Activated naive CD8-positive, alpha-beta T cell treated with anti-CD3 and anti-CD28 coated beads, Interleukin-2, amount 50 U/mL, for 24 hours (primary cell): Measurements from ENCODE around the gene SENP3.

ENCODE experiments used
- ATAC-seq: fragments of 150-1000 bp; cut with Tn5 transposase; one replicate; pipeline ENCODE4 v1.10.0; 2021
- DNase-seq: peaks from one replicate; pipeline ENCODE4 v3.0.0; 2021
- H3K27ac Mint-ChIP-seq: one replicate; pipeline ENCODE4 v1.8.0; 2021; ENCODE audit warnings: mild to moderate bottlenecking, mixed read lengths
- H3K27me3 Mint-ChIP-seq: one replicate; pipeline ENCODE4 v1.8.0; 2021; ENCODE audit warnings: mixed read lengths
- H3K36me3 Mint-ChIP-seq: one replicate; pipeline ENCODE4 v1.8.0; 2021; ENCODE audit warnings: low read depth, mixed read lengths
- H3K4me1 Mint-ChIP-seq: one replicate; pipeline ENCODE4 v1.8.0; 2021; ENCODE audit warnings: mixed read lengths
- H3K4me3 Mint-ChIP-seq: one replicate; pipeline ENCODE4 v1.8.0; 2021; ENCODE audit warnings: mild to moderate bottlenecking, moderate library complexity, mixed read lengths
- H3K9me3 Mint-ChIP-seq: one replicate; pipeline ENCODE4 v1.8.0; 2021; ENCODE audit warnings: mixed read lengths

SENP3 gene

DNA sequence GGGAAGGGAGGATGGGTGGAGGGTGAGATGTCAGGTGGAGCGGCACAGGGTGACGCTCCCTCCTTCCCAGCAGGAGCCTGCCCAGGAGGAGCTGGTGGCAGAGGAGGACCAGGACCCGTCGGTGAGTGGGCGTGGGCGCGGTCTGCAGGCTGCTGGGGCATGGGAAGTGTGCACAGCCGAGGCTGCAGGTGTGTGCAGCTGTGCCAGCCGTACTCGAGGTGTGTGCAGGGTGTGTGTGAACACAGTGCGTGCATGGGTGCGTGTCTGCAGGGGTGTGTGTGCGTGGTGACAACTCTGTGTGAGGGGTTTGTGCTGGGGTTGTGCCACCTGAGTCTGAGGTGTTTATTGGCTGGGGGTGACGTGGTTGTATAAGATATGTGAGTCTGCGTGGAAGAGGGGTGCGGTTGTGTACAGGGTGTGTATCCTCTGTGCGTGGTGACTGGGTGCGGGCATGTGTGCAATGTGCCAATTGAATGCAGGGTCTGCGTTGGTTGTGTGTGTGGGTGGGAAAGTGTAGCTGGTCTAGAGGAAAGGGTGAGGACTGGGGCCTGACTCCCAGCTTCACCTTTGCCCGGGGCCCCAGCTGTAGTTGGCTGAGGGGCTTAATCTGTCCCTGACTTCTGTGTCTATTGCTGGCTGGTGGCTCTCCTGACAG is 12.2 kb upstream of the SENP3 start:
- Mint-ChIP-seq H3K27ac (peak overlapping the region; percentile 25), H3K27me3 (peaks cover 4% of the 10 kb centered on the region), H3K36me3 (no peaks in the 10 kb centered on the region), H3K4me3 (peak overlapping the region; percentile 71), H3K9me3 (no peaks in the 10 kb centered on the region), H3K4me1 (peaks cover 59% of the 10 kb centered on the region)
- DNase-seq (peak; percentile 55), ATAC-seq (peak; percentile 44)

DNA sequence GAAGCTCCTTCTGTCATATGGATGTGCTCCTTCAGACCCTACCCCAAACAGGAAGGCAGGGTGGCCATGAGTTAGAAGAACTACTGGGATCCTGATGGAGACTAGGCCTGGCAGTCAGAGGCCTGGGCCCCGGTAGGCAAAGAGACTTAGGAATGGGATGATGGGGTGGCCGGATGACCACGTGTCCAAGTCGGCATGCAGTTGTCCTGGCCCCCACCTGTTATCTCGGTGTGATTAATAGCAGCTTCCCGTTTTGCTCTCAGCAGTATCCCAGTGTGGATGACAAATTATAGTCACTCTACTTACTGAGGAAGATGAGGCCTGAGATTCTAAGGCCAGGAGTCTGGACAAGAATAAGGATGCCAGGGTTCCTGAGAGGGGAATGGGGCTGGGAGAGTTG is 11.4 kb upstream of the SENP3 start:
- DNase-seq = no peak
- Mint-ChIP-seq H3K36me3 (no peaks in the 10 kb centered on the region), H3K27me3 (peaks cover 4% of the 10 kb centered on the region), H3K9me3 (no peaks in the 10 kb centered on the region), H3K27ac (no peak overlapping the region), H3K4me1 (peaks cover 67% of the 10 kb centered on the region), H3K4me3 (no peak overlapping the region)
- ATAC-seq = no peak

GRCh38 chr17:7551396-7551795 is 10.3 kb upstream of the SENP3 start:
- Mint-ChIP-seq H3K27me3 (peaks cover 4% of the 10 kb centered on the region), H3K4me3 (peak overlapping the region; percentile 51), H3K36me3 (no peaks in the 10 kb centered on the region), H3K27ac (peak overlapping the region; percentile 85), H3K4me1 (peaks cover 72% of the 10 kb centered on the region), H3K9me3 (no peaks in the 10 kb centered on the region)
- DNase-seq = no peak
- ATAC-seq = no peak

- H3K27me3 Mint-ChIP-seq = peaks cover 4% of the 10 kb centered on the region
- peak overlapping the region; percentile 56 for H3K4me3 Mint-ChIP-seq
- peak; percentile 65 for ATAC-seq
- DNase-seq = no peak
- H3K36me3 Mint-ChIP-seq = no peaks in the 10 kb centered on the region
- no peaks in the 10 kb centered on the region for H3K9me3 Mint-ChIP-seq
- H3K27ac Mint-ChIP-seq = peak overlapping the region; percentile 85
- H3K4me1 Mint-ChIP-seq = peaks cover 74% of the 10 kb centered on the region
Observed at GRCh38 chr17:7552621-7553051, 9.1 kb upstream of the SENP3 start.

GRCh38 chr17:7553356-7553755 is 8.4 kb upstream of the SENP3 start:
- peaks cover under 1% of the 10 kb centered on the region for H3K27me3 Mint-ChIP-seq
- H3K4me1 Mint-ChIP-seq = peaks cover 75% of the 10 kb centered on the region
- no peak overlapping the region for H3K4me3 Mint-ChIP-seq
- H3K27ac Mint-ChIP-seq = peak overlapping the region; percentile 85
- ATAC-seq (no peak), DNase-seq (no peak)
- H3K36me3 Mint-ChIP-seq = no peaks in the 10 kb centered on the region
- H3K9me3 Mint-ChIP-seq = no peaks in the 10 kb centered on the region

- H3K27me3 Mint-ChIP-seq = no peaks in the 10 kb centered on the region
- H3K27ac Mint-ChIP-seq = no peak overlapping the region
- H3K4me1 Mint-ChIP-seq = peaks cover 80% of the 10 kb centered on the region
- no peak for ATAC-seq
- H3K9me3 Mint-ChIP-seq = no peaks in the 10 kb centered on the region
- no peak overlapping the region for H3K4me3 Mint-ChIP-seq
- no peaks in the 10 kb centered on the region for H3K36me3 Mint-ChIP-seq
- no peak for DNase-seq
Observed at GRCh38 chr17:7555320-7555948, 6.3 kb upstream of the SENP3 start.

DNA sequence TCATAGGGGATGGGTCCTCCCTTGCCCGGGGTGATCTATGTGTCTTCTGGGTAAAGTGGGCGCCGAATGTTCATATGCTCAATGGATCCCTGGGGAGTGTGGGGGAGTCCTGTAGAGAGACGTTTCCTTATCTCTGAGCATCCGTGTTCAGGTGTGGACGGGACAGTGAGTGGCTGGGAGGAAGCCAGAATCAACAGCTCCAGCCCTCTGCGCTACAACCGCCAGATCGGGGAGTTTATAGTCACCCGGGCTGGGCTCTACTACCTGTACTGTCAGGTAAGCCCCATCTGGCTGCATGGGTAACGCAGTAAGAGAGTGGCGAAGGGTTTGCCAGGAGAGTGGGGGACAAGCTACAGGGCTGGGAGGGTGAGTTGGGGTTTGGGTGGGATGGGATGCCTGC is 5.1 kb upstream of the SENP3 start:
- H3K27me3 Mint-ChIP-seq = no peaks in the 10 kb centered on the region
- no peak for DNase-seq
- no peak for ATAC-seq
- no peaks in the 10 kb centered on the region for H3K36me3 Mint-ChIP-seq
- H3K9me3 Mint-ChIP-seq = no peaks in the 10 kb centered on the region
- no peak overlapping the region for H3K27ac Mint-ChIP-seq
- peaks cover 76% of the 10 kb centered on the region for H3K4me1 Mint-ChIP-seq
- H3K4me3 Mint-ChIP-seq = no peak overlapping the region

GRCh38 chr17:7557147-7557764 is 4.5 kb upstream of the SENP3 start:
- H3K27me3 Mint-ChIP-seq = no peaks in the 10 kb centered on the region
- ATAC-seq (no peak), DNase-seq (no peak)
- peak overlapping the region; percentile 74 for H3K27ac Mint-ChIP-seq
- H3K4me3 Mint-ChIP-seq = no peak overlapping the region
- no peaks in the 10 kb centered on the region for H3K36me3 Mint-ChIP-seq
- H3K9me3 Mint-ChIP-seq = no peaks in the 10 kb centered on the region
- peaks cover 70% of the 10 kb centered on the region for H3K4me1 Mint-ChIP-seq

DNA sequence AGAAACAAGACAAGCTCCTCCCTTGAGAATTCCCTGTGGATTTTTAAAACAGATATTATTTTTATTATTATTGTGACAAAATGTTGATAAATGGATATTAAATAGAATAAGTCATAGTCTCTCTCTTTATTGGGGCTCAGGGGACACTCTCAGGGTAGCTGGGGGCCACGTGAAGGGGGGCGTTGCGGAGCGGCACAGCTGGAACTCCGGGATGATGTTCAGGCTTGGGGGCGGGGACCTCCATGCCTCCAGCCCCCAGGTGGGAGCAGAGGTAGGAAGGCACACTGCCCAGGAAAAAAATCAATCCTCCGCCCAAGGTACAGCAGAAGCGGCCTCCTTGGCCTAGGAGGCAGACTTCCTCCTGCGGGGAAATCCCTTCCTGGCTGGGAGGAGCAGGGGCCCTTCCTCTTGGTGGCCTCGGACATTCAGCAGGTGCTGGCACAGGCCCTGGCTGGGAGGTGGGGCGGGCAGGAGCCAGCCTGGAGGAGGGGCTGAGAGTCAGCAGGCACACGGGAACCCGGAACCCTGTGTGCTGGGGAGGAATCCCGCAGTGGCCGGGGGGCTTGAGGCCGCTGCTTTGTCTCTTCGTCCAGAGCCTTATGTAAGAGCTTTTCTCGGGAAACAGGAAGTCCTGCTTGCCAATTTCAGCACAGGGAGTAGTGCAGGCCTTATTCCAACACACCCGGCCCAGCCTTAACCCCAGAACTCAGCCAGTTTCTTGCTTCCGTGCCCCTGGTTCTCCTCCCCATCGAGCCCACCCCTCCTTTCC is 3.8 kb upstream of the SENP3 start:
- DNase-seq = peak; percentile 60
- Mint-ChIP-seq H3K4me3 (peak overlapping the region; percentile 95), H3K9me3 (no peaks in the 10 kb centered on the region), H3K36me3 (peaks cover 7% of the 10 kb centered on the region), H3K27ac (peak overlapping the region; percentile 78), H3K27me3 (no peaks in the 10 kb centered on the region), H3K4me1 (peaks cover 69% of the 10 kb centered on the region)
- peak; percentile 20 for ATAC-seq

- peak within 1 kb of the TSS; percentile 78 for H3K27ac Mint-ChIP-seq
- peak within 1 kb of the TSS; percentile 95 for H3K4me3 Mint-ChIP-seq
- DNase-seq (no peak), ATAC-seq (no peak)
- H3K36me3 Mint-ChIP-seq = peaks cover 8% of the 10 kb centered on the region
- peaks cover 64% of the 10 kb centered on the region for H3K4me1 Mint-ChIP-seq
- no peaks in the 10 kb centered on the region for H3K27me3 Mint-ChIP-seq
- no peaks in the 10 kb centered on the region for H3K9me3 Mint-ChIP-seq
Observed at GRCh38 chr17:7558544-7559319, 3.0 kb upstream of the SENP3 start, which contains the start of gene TNFSF13. Gene TNFSF13 (plus strand): TSS chr17:7558750. CDS start chr17:7559040, 290 bp downstream.

- Mint-ChIP-seq H3K9me3 (no peaks in the 10 kb centered on the region), H3K27ac (no peak overlapping the region), H3K4me1 (peaks cover 69% of the 10 kb centered on the region), H3K36me3 (peaks cover 13% of the 10 kb centered on the region), H3K4me3 (peak overlapping the region; percentile 95), H3K27me3 (no peaks in the 10 kb centered on the region)
- ATAC-seq (no peak), DNase-seq (no peak)
Observed at GRCh38 chr17:7559320-7560171, 2.2 kb upstream of the SENP3 start.

DNA sequence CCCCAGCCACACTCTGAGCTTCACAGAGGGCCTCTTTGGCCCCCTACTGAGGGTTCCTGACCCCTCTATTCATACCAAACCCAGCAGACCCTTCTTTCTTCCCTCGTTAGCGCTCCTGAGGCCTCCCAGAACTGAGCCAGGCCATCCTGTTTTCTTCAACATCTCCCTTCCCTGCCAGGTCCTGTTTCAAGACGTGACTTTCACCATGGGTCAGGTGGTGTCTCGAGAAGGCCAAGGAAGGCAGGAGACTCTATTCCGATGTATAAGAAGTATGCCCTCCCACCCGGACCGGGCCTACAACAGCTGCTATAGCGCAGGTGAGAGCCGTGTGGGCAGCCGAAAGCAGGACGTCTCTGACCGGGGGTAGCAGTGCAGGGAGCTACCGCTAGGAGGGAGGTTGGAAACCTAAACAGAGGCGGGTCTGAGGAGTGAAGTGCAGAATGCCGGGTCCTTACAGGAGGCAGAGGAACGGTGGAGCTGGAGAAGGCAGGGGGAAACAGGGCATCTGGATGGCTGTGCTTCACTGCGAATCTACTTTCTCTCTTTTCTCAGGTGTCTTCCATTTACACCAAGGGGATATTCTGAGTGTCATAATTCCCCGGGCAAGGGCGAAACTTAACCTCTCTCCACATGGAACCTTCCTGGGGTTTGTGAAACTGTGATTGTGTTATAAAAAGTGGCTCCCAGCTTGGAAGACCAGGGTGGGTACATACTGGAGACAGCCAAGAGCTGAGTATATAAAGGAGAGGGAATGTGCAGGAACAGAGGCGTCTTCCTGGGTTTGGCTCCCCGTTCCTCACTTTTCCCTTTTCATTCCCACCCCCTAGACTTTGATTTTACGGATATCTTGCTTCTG is 1.3 kb upstream of the SENP3 start:
- peak; percentile 76 for DNase-seq
- Mint-ChIP-seq H3K9me3 (no peaks in the 10 kb centered on the region), H3K4me1 (peaks cover 60% of the 10 kb centered on the region), H3K4me3 (peak overlapping the region; percentile 95), H3K27me3 (no peaks in the 10 kb centered on the region), H3K36me3 (peaks cover 19% of the 10 kb centered on the region), H3K27ac (peak overlapping the region; percentile 96)
- ATAC-seq = peak; percentile 50
